MM.1S (cell line): ENCODE data around the gene LDLRAD3.

ENCODE experiments used
- CTCF ChIP-seq: fragments of 300-600 bp; sonication (generic); IDR thresholded peaks from 2 replicates; pipeline ENCODE4 v1.5.1; 2016; ENCODE audit warnings: antibody characterized with exemption, low read length, mixed read lengths
- EZH2 ChIP-seq: fragments of 300-600 bp; sonication (generic); optimal IDR thresholded peaks from 2 replicates; pipeline ENCODE3; 2017; ENCODE audit warnings: low read depth, mild to moderate bottlenecking, antibody characterized with exemption, low read length, mixed read lengths
- EZH2phosphoT487 ChIP-seq: fragments of 300-600 bp; sonication (generic); IDR thresholded peaks from 2 replicates; pipeline ENCODE4 v1.6.1; 2018; ENCODE audit warnings: antibody characterized with exemption, low read length

- TF ChIP-seq CTCF (no peak), EZH2phosphoT487 (no peak), EZH2 (no peak)
These were observed 37.6 kb upstream of the LDLRAD3 start for GRCh38 chr11:35906277-35906661.
